ENCODE data around the gene SCAANT1. TPM values are rescaled to one million over a fixed set of nuclear protein-coding genes. Genes with fewer than 3 reads are reported as not detected.

The SCAANT1 gene
- total RNA-seq, 2 experiments from 2014 or later = not detected

DNA sequence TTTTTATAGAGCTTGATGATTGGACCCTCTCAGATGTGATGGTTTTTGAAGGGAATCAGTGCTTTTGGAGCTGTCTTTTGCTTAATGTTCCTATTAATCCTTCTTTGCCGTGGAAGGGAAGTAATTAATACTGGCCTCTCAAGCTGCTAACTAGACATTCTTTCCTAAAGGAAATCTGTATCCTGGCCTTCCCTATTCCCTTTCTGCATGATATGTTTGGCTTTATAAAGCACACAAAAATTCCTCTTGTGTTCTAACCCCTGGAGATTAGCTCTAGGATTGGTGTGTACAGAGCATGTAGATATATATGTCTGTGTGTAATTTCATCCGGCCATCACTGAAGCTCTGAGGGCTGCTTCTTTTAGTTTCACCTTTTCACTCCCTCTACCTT, 41.6 kb downstream of the SCAANT1 start:
- ChIA-PET CTCF (no interaction called here), POLR2A (no interaction called here)

DNA sequence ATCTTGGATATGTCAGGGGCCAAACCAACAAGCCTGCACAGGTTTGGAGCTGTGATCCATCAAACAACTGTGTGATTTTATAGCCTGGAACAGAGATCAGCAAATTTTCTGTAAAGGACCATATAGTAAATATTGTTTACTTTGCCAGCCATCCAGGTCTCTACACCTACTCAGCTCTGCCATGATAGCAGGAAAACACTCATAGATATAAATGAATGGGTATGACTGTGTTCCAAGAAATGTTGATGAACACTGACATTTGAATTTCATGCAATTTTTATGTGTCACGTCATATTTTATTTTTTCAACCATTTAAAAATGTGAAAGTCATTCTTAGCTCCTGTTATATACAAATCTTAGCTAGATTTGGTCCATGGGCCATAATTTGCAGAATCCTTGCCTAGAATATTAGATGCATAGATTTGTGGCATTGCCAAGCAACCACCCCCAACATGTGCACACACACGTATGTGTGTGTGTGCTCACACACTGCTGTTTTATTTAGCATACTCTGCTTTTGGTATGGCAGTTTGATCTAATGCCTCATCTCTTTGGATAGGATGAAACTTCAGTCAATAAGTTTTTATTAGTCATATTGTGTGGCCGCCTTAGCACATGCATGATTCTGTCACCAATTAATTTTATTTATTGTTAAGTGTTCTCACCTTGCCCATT, 42.1 kb downstream of the SCAANT1 start:
- CTCF ChIA-PET = no interaction called here
- POLR2A ChIA-PET = no interaction called here

DNA sequence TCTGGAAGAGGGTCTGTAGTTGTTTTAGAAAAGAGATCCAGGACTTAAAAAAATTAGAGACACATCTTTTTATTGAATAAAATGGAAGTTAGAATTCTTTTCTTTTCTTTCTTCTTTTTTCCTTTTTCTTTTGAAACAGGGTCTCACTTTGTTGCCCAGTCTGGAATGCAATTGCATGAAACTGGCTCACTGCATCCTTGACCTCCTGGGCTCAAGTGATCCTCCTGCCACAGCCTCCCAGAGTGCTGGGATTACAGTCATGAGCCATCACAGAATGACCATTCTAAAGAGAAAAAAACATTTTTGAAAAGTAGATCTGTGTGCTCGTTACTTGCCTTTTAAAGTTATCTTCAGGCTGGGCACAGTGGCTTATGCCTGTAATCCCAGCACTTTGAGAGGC, 45.0 kb downstream of the SCAANT1 start:
- POLR2A ChIA-PET = no interaction called here
- CTCF ChIA-PET = no interaction called here

DNA sequence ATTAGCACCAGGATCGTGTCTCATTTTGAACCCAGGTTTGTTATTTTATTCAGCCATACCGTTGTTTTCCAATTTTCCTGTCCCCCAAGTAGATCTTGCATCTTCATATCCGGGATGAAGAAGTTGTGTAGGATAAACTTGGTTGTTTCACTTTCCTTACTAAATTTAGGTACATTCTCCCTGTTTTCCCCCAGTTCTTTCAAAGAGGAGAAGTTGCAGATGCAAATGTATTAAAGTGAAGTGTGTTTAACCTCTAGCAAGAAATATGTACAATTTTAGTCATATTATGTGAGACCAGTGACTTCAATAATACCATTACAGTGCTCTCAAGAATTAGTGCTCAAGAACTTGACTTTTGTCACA, 47.2 kb downstream of the SCAANT1 start:
- ChIA-PET CTCF (no interaction called here), POLR2A (no interaction called here)

DNA sequence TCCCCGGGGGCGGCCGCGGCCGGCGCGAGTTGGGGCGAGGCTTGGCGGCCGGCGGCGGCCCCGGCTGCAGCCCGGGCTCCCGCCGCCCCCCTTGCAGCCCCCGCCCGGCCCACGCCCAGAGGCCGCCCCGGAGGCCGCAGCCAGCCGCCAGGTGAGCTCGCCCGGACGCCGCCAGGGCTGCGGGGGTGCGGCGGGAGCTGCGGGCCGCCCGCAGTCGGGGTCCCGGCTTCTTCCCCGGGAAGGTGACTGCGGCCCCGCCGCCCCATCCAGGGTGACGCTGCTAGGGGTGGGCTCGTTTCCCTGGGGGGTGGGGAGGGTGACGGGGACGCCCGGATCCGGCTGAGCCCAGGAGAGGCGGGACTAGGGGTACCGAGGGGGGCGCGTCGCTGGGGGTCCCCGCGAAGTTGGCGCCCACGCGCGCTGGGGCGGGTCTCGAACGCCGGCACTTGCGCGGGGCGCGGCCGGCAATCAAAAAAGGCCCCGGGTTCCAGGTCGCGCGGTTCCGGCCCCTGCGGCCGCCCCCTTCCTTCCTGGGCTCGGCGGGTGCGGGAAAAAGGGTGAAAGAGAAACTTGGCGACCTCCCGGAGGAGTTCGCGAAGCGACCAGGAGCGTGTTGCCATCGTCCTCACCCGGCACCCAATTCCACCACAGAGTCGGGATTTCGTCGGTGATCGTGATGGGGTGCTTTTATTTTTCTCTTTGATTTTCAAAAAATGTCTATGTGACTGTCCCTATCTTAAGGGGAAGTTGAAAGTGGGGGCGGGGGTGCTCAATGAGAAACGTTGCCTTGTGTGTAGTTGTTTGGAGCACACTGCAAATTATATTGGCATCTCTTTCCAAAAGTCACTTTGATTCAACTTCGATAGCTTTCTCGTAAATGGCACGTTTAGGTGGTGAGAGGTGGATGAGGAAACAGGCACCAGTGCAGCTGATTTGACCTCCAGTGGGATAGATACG, 47.9 kb downstream of the SCAANT1 start:
- ChIA-PET CTCF (interaction anchor here (0.6 to 1.5 kb wide), 2 partner anchors 46 to 98 kb away, joined by 4 to 5 read pairs; no protein-coding TSS in a partner anchor), POLR2A (no interaction called here)

DNA sequence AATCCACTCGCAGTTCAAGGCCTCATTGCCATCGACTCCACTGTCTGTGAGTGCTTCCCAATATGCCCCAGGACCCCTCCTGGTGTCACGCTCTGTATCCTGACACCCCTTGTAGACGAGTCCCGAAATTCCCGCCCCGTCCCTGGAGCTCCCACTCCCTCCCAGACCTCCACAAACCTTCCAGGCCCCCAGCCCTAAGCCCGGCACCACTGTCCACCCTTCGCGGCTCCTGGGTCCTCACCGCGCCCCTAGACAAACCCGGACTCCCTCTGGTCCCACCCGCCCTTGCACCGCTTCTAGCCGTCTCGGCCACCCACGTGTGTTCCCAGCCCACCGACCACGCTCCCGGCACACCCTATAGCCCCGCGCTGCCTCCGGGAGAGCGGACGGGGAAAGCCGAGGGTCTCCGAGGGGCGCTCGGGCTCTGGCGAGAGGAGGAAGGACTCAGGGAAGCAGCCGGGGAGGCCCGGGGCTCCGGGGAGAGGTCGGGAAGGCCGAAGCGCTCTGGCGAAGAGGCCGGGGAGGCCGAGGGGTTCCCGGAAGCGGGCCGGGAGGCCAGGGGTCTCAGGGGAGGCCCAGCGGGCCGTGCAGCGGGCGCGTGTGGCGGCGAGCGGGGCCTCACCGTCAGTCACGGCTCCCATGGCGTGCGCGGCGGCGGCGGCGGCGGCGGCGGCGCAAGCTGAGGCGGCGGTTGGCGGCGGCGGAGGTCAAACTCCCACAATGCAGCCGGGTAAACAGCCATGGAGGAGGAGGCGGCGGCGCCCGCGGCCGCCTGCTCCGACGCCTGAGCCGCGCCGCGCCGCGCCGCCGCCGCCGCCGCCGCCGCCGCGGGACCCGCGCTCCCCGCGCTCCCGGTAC, 48.8 kb downstream of the SCAANT1 start, which contains the start of the genes ATXN7 and THOC7:
Gene ATXN7, plus strand, starts transcription at position 718 of the 858 bp plus-strand sequence. CDS start 48,732 bp downstream, outside the sequence.
Gene THOC7, minus strand, starts transcription at position 656 of the 858 bp plus-strand sequence. Its CDS starts 15 bp downstream, at position 641.
- ChIA-PET POLR2A (interaction anchor here (0.6 to 1.4 kb wide), 2 partner anchors 48 to 603 kb away, joined by 3 to 4 read pairs; partner anchors contain the start of gene SCAANT1), CTCF (interaction anchor here (0.6 to 1.5 kb wide), 2 partner anchors 47 to 99 kb away, joined by 4 to 5 read pairs; no protein-coding TSS in a partner anchor)

DNA sequence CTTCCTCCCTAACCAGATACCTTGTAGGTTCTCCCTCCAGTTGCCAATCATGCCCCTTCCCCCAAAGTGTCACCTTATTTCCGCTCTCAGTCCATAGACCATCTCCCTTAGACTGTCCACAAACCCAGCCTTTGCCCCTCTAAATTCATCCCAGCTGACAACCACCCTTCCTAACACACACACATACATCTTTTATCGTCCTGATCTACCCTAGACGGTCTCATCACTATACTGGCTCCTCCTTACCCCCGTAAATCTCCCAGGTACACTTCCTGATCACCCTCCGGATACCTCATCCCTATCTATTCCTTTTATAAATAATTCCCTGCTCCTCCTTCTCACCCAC, 49.4 kb downstream of the SCAANT1 start:
- ChIA-PET POLR2A (interaction anchor here (0.6 to 1.4 kb wide), 2 partner anchors 49 to 604 kb away, joined by 3 to 4 read pairs; partner anchors contain the start of gene SCAANT1), CTCF (no interaction called here)

Other genes with a start within 250 kb of the SCAANT1 start
- gene C3orf49, start 93.1 kb downstream of the SCAANT1 start, total RNA-seq = not detected
- 10 to 100 TPM; 82.5 to 86.7 TPM for gene THOC7, start 48.6 kb downstream of the SCAANT1 start, total RNA-seq
- gene ATXN7, start 48.5 kb downstream of the SCAANT1 start, total RNA-seq = 10 to 100 TPM; 21.0 to 23.2 TPM
- gene PSMD6, start 111.1 kb upstream of the SCAANT1 start, total RNA-seq = 100 to 1,000 TPM; 126 to 129 TPM

All from activated CD8-positive, alpha-beta memory T cell treated with anti-CD3 and anti-CD28 coated beads for 36 hours (primary cell).